NCI-H146 treated with DMSO at 0.1 percent for 48 hours (cell line): Measurements from ENCODE around the gene PRKAG2.

Source experiments
- DNase-seq: peaks from one replicate; lab custom pipeline; 2025; ENCODE audit not compliant: unreplicated experiment; lab: John Stamatoyannopoulos, UW

The PRKAG2 gene

DNA sequence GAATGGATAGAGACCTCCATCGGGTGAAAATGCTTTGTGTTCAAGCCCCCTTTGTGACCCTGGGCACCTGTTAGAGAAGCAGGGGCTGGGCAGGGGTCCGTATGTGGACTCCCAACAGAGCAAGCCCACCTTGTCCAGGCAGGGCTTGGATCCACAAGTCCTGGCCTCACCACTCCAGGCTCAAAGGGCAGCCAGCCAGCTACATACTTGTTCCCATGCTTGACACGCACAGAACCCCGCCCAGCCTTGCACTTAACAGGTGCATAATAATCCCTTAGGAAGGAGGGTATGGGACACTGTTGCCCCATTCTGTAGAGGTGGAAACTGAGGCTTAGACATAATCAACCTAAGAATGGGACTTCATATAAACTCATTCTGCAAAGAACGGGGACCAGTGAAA lies 160.6 kb downstream of the PRKAG2 start:
- no peak for DNase-seq

DNA sequence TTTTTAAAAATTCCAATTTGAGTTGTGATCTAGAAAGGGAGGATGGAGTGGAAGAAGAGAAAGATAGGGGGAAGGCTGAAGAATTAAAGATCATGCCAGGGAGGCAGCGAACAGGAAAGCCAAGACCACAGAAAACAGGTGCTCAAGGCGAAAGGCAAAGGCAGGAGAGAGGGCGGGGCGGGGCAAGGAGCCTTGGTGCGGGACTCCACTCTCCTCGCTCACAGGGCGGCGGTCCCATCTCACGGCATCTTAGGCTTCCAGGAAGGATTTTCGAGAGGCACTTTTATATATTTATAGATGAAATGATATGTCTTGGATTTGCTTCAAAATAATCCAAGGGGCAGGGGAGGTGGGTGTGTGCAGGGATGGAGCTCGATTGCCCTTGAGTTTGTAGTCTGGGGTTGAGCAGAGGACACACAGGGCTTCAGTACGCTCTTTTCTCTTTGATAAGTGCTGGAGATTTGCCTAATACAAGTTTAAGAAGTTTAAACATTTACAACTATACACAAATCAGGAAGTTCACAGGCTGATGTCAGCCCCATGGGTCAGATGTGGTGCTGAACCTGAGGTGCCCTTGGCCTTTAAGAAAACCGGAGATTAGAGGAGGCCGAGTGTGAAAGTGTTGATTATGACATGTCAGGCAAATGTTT lies 161.1 kb downstream of the PRKAG2 start:
- DNase-seq: no peak

GRCh38 chr7:151714201-151714600 lies 162.7 kb downstream of the PRKAG2 start:
- no peak for DNase-seq

DNA sequence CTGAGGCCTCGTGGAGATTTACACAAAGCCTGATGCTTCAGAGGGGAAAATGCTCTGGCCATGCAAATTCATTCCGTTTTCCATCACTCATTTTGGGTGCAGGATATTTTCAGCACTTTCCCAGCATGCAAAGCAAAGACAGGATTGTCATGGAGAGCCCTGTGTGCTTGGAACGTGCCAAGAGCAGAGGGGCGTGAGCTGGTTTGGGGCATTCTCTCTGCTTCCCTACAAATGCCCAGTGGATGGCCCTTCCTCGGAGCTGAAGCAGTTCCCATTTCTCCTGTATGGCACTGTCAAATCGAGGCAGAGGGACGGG lies 164.1 kb downstream of the PRKAG2 start:
- DNase-seq: no peak

DNA sequence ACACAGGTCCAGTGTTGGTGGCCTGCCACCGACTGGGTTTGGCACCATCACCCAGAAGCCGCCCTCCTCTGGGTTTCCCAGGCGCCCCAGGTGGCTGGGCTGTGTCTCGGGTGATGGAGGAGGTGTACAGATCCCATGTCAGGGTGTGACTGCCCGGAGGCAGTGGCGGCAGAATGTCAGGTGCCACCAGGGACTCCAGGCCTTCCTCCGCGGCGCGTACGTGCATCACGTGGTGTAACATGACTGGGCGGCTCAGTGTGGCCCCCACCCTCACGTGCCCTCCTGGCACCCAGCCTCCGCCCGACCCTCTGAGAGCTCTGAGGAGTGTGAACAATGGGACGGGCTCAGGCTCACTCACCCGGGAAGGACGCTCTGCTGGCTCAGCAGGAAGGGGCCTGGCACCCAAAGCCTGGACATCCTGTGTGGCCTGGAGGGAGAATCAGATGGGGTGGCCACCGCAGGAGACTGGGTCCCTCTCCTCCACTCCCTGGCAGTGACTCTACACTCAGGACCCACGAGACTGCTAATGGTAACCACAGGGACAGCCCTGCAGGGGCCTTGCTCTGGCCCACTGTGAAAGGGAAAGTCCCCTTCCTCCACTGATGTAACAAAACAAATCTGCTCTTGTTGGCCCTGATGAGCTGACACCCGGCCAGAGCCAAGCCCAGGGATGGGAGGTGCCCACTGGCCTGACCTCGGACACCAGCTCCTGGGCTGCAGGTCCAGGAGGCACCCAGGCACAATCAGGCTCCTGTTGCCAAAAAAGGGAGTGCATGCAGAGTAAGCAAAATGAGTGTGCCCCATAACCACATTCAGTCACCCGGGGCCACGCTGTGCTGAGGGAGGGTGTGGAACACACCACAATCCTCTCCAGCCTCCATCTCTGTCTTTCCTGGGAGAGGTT lies 164.8 kb downstream of the PRKAG2 start:
- no peak for DNase-seq

GRCh38 chr7:151711435-151711872 lies 165.5 kb downstream of the PRKAG2 start:
- DNase-seq: no peak

DNA sequence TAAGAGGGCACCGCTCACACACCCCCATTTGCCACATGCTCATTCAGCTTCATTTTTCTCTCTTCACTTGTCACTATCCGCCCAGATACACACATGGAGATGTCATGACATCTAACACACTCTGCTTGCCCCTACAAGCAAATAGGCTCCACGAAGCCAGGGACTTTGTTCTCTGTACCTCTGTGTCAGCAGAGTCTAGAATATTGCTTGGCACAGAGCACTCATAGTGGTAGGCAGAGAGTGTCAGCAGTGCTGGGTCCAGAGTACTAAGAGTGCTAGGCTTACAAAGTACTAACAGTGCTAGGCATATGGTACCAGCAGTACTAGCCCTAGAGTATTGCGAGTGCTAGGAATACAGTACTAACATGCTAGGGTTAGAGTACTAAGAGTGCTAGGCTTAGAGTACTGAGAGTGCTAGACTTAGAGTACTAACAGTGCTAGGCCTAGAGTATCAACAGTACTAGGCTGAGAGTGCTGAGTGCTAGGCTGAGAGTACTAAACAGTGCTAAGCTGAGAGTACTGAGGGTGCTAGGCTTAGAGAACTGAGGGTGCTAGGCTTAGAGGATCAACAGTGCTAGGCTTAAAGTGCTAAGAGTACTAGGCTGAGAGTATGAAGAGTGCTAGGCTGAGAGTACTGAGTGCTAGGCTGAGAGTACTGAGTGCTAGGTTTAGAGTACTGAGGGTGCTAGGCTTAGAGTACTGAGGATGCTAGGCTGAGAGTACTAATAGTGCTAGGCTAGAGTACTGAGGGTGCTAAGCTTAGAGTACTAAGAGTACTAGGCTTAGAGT lies 166.1 kb downstream of the PRKAG2 start:
- no peak for DNase-seq

DNA sequence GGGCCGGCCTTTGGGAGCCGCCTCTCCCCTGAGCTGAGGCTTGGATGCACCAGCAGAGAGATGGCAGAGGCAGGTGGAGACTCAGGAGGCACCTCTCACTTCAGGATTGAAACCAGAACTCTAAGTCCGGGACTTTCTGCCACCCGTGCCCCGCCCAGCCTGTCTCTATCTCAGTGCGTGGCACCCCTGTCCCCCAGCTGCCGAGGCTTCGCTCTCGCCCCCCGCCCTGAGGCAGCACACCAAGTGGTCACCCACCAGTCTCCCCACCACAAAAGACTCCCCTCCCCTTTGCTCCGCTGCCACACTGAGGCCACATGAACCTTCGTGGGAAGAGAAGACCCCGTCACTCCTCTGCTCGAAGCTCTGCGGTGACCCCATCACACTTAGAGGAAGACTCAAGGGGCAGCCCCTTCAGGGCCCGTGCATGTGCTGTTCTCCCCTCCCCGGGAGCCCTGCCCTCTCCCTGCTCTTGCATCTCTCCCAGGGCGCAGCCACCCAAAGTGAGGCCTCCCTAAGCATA lies 166.7 kb downstream of the PRKAG2 start:
- DNase-seq: no peak

DNA sequence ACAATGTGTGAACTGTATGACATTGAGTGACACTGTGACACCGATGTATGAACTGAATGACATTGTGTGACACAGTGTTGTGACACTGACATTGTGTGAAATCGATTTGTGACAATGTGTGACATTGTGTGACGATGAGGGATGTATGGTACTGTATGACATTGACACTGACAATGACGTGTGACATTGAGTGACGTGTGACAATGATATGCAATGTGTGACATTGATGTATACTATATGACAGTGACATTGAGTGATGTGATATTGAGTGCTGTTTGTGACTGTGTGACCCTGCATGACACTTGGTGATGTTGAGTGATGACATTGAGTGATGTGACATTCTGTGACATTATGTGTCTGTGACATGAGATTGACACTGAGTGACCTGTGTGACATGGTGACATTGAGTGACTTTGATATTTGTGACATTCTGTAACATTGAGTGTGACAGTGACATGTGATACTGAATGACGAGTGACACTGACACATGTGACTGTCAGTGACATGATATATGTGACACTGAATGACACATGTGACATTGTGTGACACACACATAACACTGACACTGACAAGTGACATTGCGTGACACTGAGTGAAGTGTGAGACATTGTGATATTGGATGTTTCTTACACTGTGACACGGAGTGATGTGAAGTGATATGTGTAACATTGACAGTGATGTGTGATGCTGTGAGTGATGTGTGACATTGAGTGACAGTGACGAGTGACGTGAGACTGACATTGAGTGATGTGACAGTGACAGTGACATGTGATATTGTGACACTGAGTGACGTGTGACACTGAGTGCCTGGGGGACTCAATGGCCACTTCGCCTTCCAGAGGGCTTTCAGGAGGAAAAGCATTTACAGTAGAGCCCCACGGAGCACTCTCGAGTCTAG lies 167.5 kb downstream of the PRKAG2 start:
- DNase-seq: no peak

DNA sequence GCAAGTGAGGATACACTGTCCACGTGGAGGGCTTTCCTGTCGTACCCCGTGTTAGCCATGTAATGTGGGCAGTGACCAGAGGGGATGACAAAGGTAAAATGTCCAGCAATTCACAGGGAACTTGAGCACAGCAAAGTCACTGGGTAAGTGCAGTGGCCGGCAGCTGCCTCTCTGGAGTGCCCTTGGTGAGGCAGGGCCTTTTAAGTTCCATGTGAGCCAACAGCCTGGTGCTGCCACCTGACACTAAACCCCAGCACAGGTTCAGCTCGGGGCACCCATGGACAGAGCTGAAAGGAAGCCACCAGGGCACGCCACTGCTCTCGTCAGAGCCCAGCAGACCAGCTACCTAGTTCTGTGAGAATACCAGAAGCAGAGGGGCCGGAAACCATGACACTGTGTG lies 168.3 kb downstream of the PRKAG2 start:
- DNase-seq: no peak

DNA sequence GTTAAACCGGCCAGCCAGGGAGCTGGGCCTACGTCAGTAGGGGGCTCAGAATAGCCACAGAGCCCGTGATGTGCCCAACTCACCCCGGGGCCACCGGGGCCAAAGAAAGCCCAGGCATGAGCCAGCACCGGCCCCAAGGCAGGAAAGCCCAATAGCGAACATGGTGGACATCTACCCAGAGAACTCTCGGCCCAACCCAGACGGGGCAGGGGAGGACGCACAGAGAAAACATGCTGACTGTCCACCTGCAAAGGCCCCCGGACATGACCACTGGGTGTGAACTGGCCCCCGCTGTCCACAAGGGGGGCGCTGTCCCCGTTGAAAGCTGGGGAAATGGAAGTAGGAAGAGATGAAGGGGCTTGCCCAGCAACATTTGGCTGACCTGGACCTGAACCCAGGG lies 169.2 kb downstream of the PRKAG2 start:
- no peak for DNase-seq

GRCh38 chr7:151707105-151707469 lies 169.8 kb downstream of the PRKAG2 start:
- no peak for DNase-seq

GRCh38 chr7:151706277-151707104 lies 170.4 kb downstream of the PRKAG2 start:
- DNase-seq: no peak

DNA sequence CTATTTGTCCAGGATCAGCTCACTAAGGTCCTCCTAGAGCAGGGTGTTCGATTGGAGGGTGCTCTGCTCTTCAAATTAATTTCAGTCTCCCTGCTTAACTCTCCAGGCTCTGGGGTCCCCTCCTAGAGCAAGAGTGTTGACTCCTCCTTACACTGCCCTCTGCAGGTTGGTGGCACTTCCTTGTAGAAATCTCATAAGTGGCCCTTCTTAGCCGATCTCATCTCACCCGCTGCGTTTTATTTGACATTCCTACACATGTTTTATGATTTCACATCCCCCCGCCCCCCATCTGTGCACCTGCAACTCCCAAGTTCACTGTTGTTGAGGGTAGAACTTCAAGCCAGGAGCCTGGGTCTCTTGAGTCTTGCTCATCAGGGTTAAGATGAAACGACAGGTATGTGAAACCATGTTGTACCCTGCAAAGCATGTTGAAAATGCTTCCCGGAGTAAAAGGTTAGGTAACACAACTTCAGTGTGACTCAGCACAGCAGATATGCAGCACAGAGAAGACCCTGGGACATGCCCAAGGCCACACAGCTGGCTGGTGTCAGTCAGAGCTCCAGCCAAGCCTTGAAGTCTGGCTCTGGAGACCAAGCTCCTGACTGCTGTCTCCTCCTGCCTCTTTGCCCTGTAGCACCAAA lies 171.2 kb downstream of the PRKAG2 start:
- DNase-seq: no peak

DNA sequence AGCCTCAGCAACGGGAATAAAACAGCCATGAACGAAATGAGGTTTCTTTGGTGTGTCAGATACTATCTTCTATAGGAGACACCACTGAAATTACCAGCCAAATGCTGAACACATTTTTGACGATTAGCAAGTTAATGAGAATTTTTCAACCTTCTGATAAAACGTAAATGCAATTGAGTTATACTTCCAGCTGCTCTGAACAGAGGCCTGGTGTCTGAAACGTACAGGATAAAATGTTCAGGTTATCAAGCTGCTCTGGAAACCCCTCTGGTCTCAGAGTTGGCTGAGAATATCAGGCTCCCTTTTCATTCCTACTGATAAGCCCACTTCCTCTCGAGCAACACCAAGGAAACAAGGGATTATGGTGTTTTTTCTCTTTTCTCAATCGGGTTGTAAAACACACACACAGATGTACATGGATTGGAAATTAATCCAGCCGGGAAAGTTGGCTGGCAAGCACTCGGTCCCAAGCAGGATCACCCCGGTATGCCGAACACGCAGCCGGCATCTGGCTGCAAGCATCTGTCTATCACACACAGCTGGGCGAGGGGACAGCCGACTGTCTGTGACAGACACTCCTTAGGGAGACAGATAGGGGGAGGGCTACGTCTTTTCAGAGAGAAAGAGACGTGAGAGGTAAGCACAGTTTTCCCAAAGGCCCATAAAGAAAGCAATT lies 171.8 kb downstream of the PRKAG2 start:
- no peak for DNase-seq

DNA sequence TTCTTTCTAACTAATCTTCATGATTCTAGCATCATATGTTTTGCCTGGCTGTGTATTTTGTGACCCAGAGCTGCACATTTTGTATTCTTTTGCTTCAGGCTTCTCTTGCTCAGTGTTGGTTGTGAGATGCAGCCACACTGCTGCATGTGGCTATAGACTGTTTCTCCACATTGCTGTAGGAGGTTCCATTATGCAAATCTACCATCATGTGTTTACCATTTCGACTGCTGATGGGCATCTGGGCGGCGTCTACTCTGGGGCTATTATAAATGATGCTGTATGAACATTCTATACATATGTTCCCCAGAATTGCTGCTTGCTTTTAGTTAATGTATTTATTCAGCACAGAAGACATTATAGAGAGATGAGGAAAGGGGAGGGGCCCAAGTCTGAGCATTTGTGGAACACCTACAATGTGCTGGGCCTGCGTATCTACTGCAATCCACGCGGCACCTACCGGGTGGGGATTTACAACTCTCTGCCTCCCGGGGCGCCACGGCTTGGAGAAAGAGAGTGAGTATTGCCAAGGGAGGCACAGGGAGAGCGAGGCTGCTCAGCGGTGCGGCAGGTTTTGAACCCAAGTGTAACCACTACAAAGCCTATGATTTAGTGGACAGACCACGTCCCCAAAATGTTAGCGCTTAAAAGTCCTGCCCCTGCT lies 172.5 kb downstream of the PRKAG2 start:
- DNase-seq: no peak

DNA sequence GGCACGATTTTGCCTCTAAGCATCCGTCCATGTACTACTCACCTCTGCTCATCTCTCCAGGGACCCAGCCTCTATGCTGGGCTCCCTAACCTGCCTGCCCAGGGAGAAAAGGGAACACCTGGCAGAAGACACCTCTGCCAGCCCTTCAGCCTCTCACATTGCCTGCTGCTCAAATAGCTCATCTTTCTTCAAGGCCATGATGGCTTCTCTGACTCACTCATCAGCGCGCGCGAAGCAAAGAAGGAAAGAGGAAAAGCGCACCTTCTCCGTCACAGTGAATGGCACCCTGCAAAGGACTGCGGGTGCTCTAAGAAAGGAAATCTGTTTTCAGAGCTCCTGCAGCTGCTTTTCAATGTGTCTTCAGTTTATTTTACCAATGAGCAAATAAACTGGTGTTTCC lies 174.0 kb downstream of the PRKAG2 start:
- DNase-seq: no peak

DNA sequence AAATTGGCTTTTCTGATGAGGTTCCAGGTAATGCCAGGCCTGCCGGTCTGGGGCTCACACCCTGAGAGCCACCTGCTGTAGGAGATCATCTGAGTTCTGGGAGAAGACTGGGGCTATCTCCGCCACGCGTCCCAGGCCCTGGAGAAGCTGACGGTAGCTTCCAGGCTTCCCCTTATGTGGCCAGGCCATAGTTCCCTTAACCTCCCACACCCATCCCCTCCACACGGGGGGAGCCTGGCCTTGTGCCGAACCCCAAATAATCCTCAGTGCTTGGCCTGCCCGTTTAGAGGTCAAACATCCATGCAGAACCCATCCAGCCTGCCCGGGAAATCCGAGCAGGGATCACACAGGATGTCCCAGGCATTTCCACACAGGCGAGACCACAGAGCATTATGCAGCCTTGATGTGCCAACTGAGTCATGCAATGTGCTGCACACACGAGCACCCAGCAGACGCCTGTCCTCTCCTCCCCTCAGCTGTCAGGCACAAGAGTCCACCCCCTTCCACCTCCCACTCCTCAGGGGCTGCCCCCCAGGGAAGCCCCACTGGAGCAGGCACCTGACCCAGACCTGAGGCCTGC lies 176.2 kb downstream of the PRKAG2 start:
- DNase-seq: no peak
